T-cell (primary cell): Measurements from ENCODE around the gene NUP153. TPM values are rescaled to one million over a fixed set of nuclear protein-coding genes. Genes with fewer than 3 reads are reported as not detected.

Experiments used
- ATAC-seq, 4 experiments: fragments of 200-7000 bp in 3 of 4; fragments of 150-1000 bp in 1 of 4; cut with Tn5 transposase; replicated peaks in 1 of 4; 1 replicate in 3 of 4; 2 replicates in 1 of 4; pipeline ENCODE4 v1.10.0; 2021; ENCODE audit warnings: moderate library complexity in 3 of 4, mild to moderate bottlenecking in 2 of 4, moderate number of reproducible peaks in 1 of 4
- CTCF ChIA-PET, 2 donors: fragments of 300-600 bp; sonication (Branson Sonifier 250); formaldehyde crosslinking; loops; one replicate each; lab custom pipeline; 2022; ENCODE audit warnings: antibody characterized with exemption in 2 of 2; lab: Charles Lee
- POLR2A ChIA-PET, 2 donors: fragments of 300-600 bp; sonication (Branson Sonifier 250); formaldehyde crosslinking; loops; one replicate each; lab custom pipeline; 2022; ENCODE audit warnings: antibody characterized with exemption in 2 of 2; lab: Charles Lee
- DNase-seq, 35 experiments: peaks; one replicate each; pipeline versions ENCODE4 v3.0.0 to v3.0.0-alpha.2; 2013 to 2023
- H3K27ac ChIP-seq: one replicate; pipeline ENCODE4 v1.5.1; 2013; ENCODE audit warnings: low read length
- H3K27me3 ChIP-seq, 2 experiments: replicated peaks in 1 of 2; 1 replicate in 1 of 2; 2 replicates in 1 of 2; pipeline versions ENCODE4 v1.6.1 to v1.7.0; 2013; ENCODE audit warnings: low read length in 1 of 2, mixed read lengths in 1 of 2; ENCODE audit not compliant: control insufficient read depth in 2 of 2, insufficient read depth in 2 of 2; ENCODE audit errors: extremely low read depth in 1 of 2
- H3K36me3 ChIP-seq, 2 donors: 1 replicate in 1 of 2; 2 replicates in 1 of 2; pipeline versions ENCODE4 v1.6.1 to v1.7.0; 2013; ENCODE audit warnings: low read length in 1 of 2; ENCODE audit not compliant: control insufficient read depth in 2 of 2, insufficient read depth in 1 of 2; ENCODE audit errors: extremely low read depth in 1 of 2
- H3K4me1 ChIP-seq, 2 experiments: 1 replicate in 1 of 2; 2 replicates in 1 of 2; pipeline versions ENCODE4 v1.6.1 to v1.7.0; 2013; ENCODE audit warnings: low read length in 2 of 2, mixed read lengths in 1 of 2; ENCODE audit not compliant: insufficient read depth in 2 of 2, control insufficient read depth in 1 of 2; ENCODE audit errors: extremely low read depth in 1 of 2
- H3K4me3 ChIP-seq, 2 donors: 1 replicate in 1 of 2; 2 replicates in 1 of 2; pipeline versions ENCODE4 v1.5.1 to v1.7.0; 2013; ENCODE audit warnings: mild to moderate bottlenecking in 2 of 2, low read length in 1 of 2, moderate library complexity in 1 of 2; ENCODE audit not compliant: control insufficient read depth in 1 of 2; ENCODE audit errors: extremely low read depth in 1 of 2
- H3K9me3 ChIP-seq: 2 replicates; pipeline ENCODE4 v1.7.0; 2013
- H3K27ac Mint-ChIP-seq, 2 donors: one replicate each; pipeline ENCODE4 v1.8.0; 2020 to 2021; ENCODE audit warnings: mild to moderate bottlenecking in 2 of 2, mixed read lengths in 2 of 2
- H3K27me3 Mint-ChIP-seq, 2 donors: one replicate each; pipeline ENCODE4 v1.8.0; 2021 to 2022; ENCODE audit warnings: mixed read lengths in 2 of 2
- H3K36me3 Mint-ChIP-seq: one replicate; pipeline ENCODE4 v1.8.0; 2021; ENCODE audit warnings: mixed read lengths
- H3K4me1 Mint-ChIP-seq, 3 donors: one replicate each; pipeline ENCODE4 v1.8.0; 2020 to 2022; ENCODE audit warnings: mixed read lengths in 3 of 3, mild to moderate bottlenecking in 1 of 3
- H3K4me3 Mint-ChIP-seq, 3 donors: one replicate each; pipeline ENCODE4 v1.8.0; 2020 to 2022; ENCODE audit warnings: mild to moderate bottlenecking in 3 of 3, mixed read lengths in 3 of 3, moderate library complexity in 3 of 3
- H3K9me3 Mint-ChIP-seq, 3 donors: one replicate each; pipeline ENCODE4 v1.8.0; 2020 to 2022; ENCODE audit warnings: mixed read lengths in 3 of 3
- WGBS: methylation state at CpG from one replicate; pipeline ENCODE4 v1.1.5; 2013; ENCODE audit warnings: missing lambda C conversion rate; ENCODE audit not compliant: insufficient coverage; 5-methylcytosine and 5-hydroxymethylcytosine counted together
- total RNA-seq, 35 experiments: library from RNA in 6 of 35; stranded (reverse) in 6 of 35; fragments of 120-200 nt in 1 of 35; gene quantifications; one replicate each; pipeline versions ENCODE4 v1.2.1 to v1.2.4 and lab custom pipeline; 2013 to 2026

NUP153 gene
- total RNA-seq, 5 donors from 2014 or later (not counting 1 experiment from before 2014, with no cell fraction given): 46.4 to 58.5 (median 54.2) TPM

- WGBS: 63% methylated on average over 2 of the region's 4 CpGs
- ATAC-seq (no peak), DNase-seq (no peak)
- H3K27ac ChIP-seq: peak overlapping the region; percentile 3
- CTCF ChIA-PET: no interaction called here
- H3K9me3 ChIP-seq: no peaks in the 10 kb centered on the region
- H3K4me1 ChIP-seq: no peaks in the 10 kb centered on the region
- H3K27me3 ChIP-seq: no peaks in the 10 kb centered on the region
- no peaks in the 10 kb centered on the region for H3K9me3 Mint-ChIP-seq
- H3K27me3 Mint-ChIP-seq: no peaks in the 10 kb centered on the region
- peaks cover 30% of the 10 kb centered on the region for H3K36me3 Mint-ChIP-seq
- no peak overlapping the region for H3K4me3 Mint-ChIP-seq
- POLR2A ChIA-PET: interaction anchor here (0.6 to 1.3 kb wide), 2 partner anchors 9 to 17 kb away, joined by 3 to 5 read pairs; no protein-coding TSS in a partner anchor
- H3K4me1 Mint-ChIP-seq: peaks cover 0 to 4% (median 2%) of the 10 kb centered on the region in 3 donors
- H3K36me3 ChIP-seq: peaks cover 3 to 36% of the 10 kb centered on the region in 2 donors
- no peak overlapping the region for H3K4me3 ChIP-seq
- H3K27ac Mint-ChIP-seq: peak overlapping the region; percentile 16 to 84
Observed at GRCh38 chr6:17612048-17612447, 94.7 kb downstream of the NUP153 start.

GRCh38 chr6:17610835-17611234 lies 95.9 kb downstream of the NUP153 start:
- ATAC-seq (no peak), DNase-seq (no peak)
- WGBS: no CpG with 5 or more reads among the region's 3 CpGs
- Mint-ChIP-seq H3K27me3 (no peaks in the 10 kb centered on the region), H3K4me3 (no peak overlapping the region), H3K4me1 (peaks cover 0 to 8% (median 6%) of the 10 kb centered on the region in 3 donors), H3K36me3 (peaks cover 27% of the 10 kb centered on the region), H3K9me3 (no peaks in the 10 kb centered on the region), H3K27ac (peak overlapping the region in 1 of 2 donors; percentile 40)
- ChIA-PET CTCF (interaction anchor here in 1 of 2 donors (0.5 kb wide), 1 partner anchor 11 kb away, joined by 14 read pairs; the partner anchor contains the start of gene FAM8A1), POLR2A (no interaction called here)
- Histone ChIP-seq H3K27ac (no peak overlapping the region), H3K4me3 (no peak overlapping the region), H3K27me3 (no peaks in the 10 kb centered on the region), H3K36me3 (peaks cover 0 to 32% of the 10 kb centered on the region in 2 donors), H3K4me1 (no peaks in the 10 kb centered on the region), H3K9me3 (no peaks in the 10 kb centered on the region)

- no peak overlapping the region for H3K4me3 ChIP-seq
- peaks cover 0 to 30% of the 10 kb centered on the region in 2 donors for H3K36me3 ChIP-seq
- ATAC-seq (no peak), DNase-seq (no peak)
- POLR2A ChIA-PET: no interaction called here
- CTCF ChIA-PET: interaction anchor here in 1 of 2 donors (0.5 kb wide), 1 partner anchor 991 kb away, joined by 10 read pairs; no protein-coding TSS in a partner anchor
- no peaks in the 10 kb centered on the region for H3K27me3 Mint-ChIP-seq
- peaks cover 25% of the 10 kb centered on the region for H3K36me3 Mint-ChIP-seq
- H3K9me3 Mint-ChIP-seq: no peaks in the 10 kb centered on the region
- no peaks in the 10 kb centered on the region for H3K27me3 ChIP-seq
- no peak overlapping the region for H3K4me3 Mint-ChIP-seq
- WGBS: 98% methylated on average over 4 of the region's 4 CpGs
- no peaks in the 10 kb centered on the region for H3K9me3 ChIP-seq
- H3K27ac ChIP-seq: no peak overlapping the region
- H3K27ac Mint-ChIP-seq: peak overlapping the region; percentile 66 to 74
- peaks cover 30 to 40% (median 34%) of the 10 kb centered on the region in 3 donors for H3K4me1 Mint-ChIP-seq
- peaks cover 11 to 16% of the 10 kb centered on the region in 2 experiments for H3K4me1 ChIP-seq
Observed at GRCh38 chr6:17606606-17607005, 100.1 kb downstream of the NUP153 start.

GRCh38 chr6:17602888-17603287 lies 103.8 kb downstream of the NUP153 start:
- peak overlapping the region; percentile 42 to 95 (median 86) for H3K4me3 Mint-ChIP-seq
- Histone ChIP-seq H3K27ac (no peak overlapping the region), H3K4me3 (no peak overlapping the region), H3K9me3 (no peaks in the 10 kb centered on the region), H3K27me3 (no peaks in the 10 kb centered on the region), H3K4me1 (peaks cover 21 to 25% of the 10 kb centered on the region in 2 experiments), H3K36me3 (peaks cover 0 to 18% of the 10 kb centered on the region in 2 donors)
- DNase-seq (no peak), ATAC-seq (no peak)
- POLR2A ChIA-PET: interaction anchor here (0.5 to 1.0 kb wide), 5 partner anchors 9 to 167 kb away, joined by 3 to 6 read pairs (median 4); no protein-coding TSS in a partner anchor
- H3K36me3 Mint-ChIP-seq: peaks cover 19% of the 10 kb centered on the region
- no CpG with 5 or more reads among the region's 1 CpG for WGBS
- peaks cover 38 to 55% (median 49%) of the 10 kb centered on the region in 3 donors for H3K4me1 Mint-ChIP-seq
- H3K27ac Mint-ChIP-seq: peak overlapping the region; percentile 19 to 91
- CTCF ChIA-PET: interaction anchor here (0.6 to 1.4 kb wide), 3 partner anchors 57 to 213 kb away, joined by 3 to 6 read pairs (median 4); no protein-coding TSS in a partner anchor
- H3K9me3 Mint-ChIP-seq: no peaks in the 10 kb centered on the region
- no peaks in the 10 kb centered on the region for H3K27me3 Mint-ChIP-seq

GRCh38 chr6:17601386-17601703 lies 105.4 kb downstream of the NUP153 start:
- DNase-seq: no peak
- ChIA-PET POLR2A (interaction anchor here in 1 of 2 donors (0.6 to 2.0 kb wide), 2 partner anchors 85 to 106 kb away, joined by 4 to 5 read pairs; partner anchors contain the start of gene NUP153), CTCF (interaction anchor here (0.7 to 1.7 kb wide), 8 partner anchors 17 to 838 kb away, joined by 3 to 6 read pairs (median 4); partner anchors contain the start of gene NUP153 (in 1 of the 2))
- peaks cover 21 to 25% of the 10 kb centered on the region in 2 experiments for H3K4me1 ChIP-seq
- peak overlapping the region; percentile 45 for H3K27ac ChIP-seq
- Mint-ChIP-seq H3K4me3 (peak overlapping the region; percentile 85 to 95 (median 86)), H3K27me3 (no peaks in the 10 kb centered on the region), H3K4me1 (peaks cover 38 to 51% (median 46%) of the 10 kb centered on the region in 3 donors), H3K36me3 (peaks cover 15% of the 10 kb centered on the region), H3K9me3 (no peaks in the 10 kb centered on the region), H3K27ac (peak overlapping the region; percentile 79 to 84)
- no peaks in the 10 kb centered on the region for H3K27me3 ChIP-seq
- no peak for ATAC-seq
- H3K36me3 ChIP-seq: peaks cover 0 to 10% of the 10 kb centered on the region in 2 donors
- no peaks in the 10 kb centered on the region for H3K9me3 ChIP-seq
- WGBS: 19% methylated on average over 3 of the region's 5 CpGs
- peak overlapping the region; percentile 58 to 82 for H3K4me3 ChIP-seq

GRCh38 chr6:17600527-17601385 lies 106.0 kb downstream of the NUP153 start:
- H3K27me3 Mint-ChIP-seq: no peaks in the 10 kb centered on the region
- H3K9me3 Mint-ChIP-seq: no peaks in the 10 kb centered on the region
- POLR2A ChIA-PET: interaction anchor here (0.6 to 2.0 kb wide), 5 partner anchors 16 to 107 kb away, joined by 3 to 5 read pairs (median 5); partner anchors contain the start of gene NUP153 (in 1 of the 2)
- H3K27me3 ChIP-seq: no peaks in the 10 kb centered on the region
- peaks cover 13% of the 10 kb centered on the region for H3K36me3 Mint-ChIP-seq
- ATAC-seq (peak; percentile 54 to 66 (median 60)), DNase-seq (peak in 34 of 35 experiments; percentile 10 to 71 (median 36))
- H3K4me1 ChIP-seq: peaks cover 21 to 25% of the 10 kb centered on the region in 2 experiments
- WGBS: under 1% methylated on average over 62 of the region's 77 CpGs
- H3K4me3 ChIP-seq: peak overlapping the region; percentile 58 to 82
- peak overlapping the region; percentile 85 to 95 (median 86) for H3K4me3 Mint-ChIP-seq
- peak overlapping the region; percentile 77 for H3K27ac ChIP-seq
- no peaks in the 10 kb centered on the region for H3K9me3 ChIP-seq
- CTCF ChIA-PET: interaction anchor here (0.5 to 1.7 kb wide), 16 partner anchors 10 to 837 kb away, joined by 3 to 9 read pairs (median 4); partner anchors contain the start of genes DEK (in 1 of the 2) and NUP153 (in 1 of the 2)
- H3K4me1 Mint-ChIP-seq: peaks cover 38 to 50% (median 44%) of the 10 kb centered on the region in 3 donors
- peak overlapping the region; percentile 79 to 84 for H3K27ac Mint-ChIP-seq
- H3K36me3 ChIP-seq: peaks cover 0 to 8% of the 10 kb centered on the region in 2 donors
